HG02642 (cell line): ENCODE measurements around the gene SUN2.

Experiments
- ATAC-seq: cut with Tn5 transposase; IDR thresholded peaks from one replicate; pipeline ENCODE4 v1.9.1; 2021; ENCODE audit warnings: mild to moderate bottlenecking; ENCODE audit not compliant: unreplicated experiment, poor library complexity

The SUN2 gene

GRCh38 chr22:38782402-38783094 is 26.8 kb upstream of the SUN2 start:
- ATAC-seq = no peak

GRCh38 chr22:38781033-38781432 is 25.2 kb upstream of the SUN2 start:
- ATAC-seq = no peak

GRCh38 chr22:38777087-38777671 is 21.4 kb upstream of the SUN2 start:
- no peak for ATAC-seq

GRCh38 chr22:38776086-38776485 is 20.3 kb upstream of the SUN2 start:
- no peak for ATAC-seq

GRCh38 chr22:38775656-38776055 is 19.9 kb upstream of the SUN2 start:
- ATAC-seq = no peak

- no peak for ATAC-seq
These were observed 18.8 kb upstream of the SUN2 start for GRCh38 chr22:38774496-38775166.

- no peak for ATAC-seq
These were observed 17.7 kb upstream of the SUN2 start for GRCh38 chr22:38773363-38773946.

- no peak for ATAC-seq
These were observed 16.8 kb upstream of the SUN2 start for GRCh38 chr22:38772623-38772873.

GRCh38 chr22:38770257-38770949 is 14.6 kb upstream of the SUN2 start:
- ATAC-seq = no peak

- no peak for ATAC-seq
These were observed 12.2 kb upstream of the SUN2 start for GRCh38 chr22:38768036-38768435.

GRCh38 chr22:38767313-38767712 is 11.5 kb upstream of the SUN2 start:
- ATAC-seq = no peak

GRCh38 chr22:38766076-38766777 is 10.4 kb upstream of the SUN2 start:
- no peak for ATAC-seq

GRCh38 chr22:38762551-38762983 is 6.8 kb upstream of the SUN2 start:
- no peak for ATAC-seq

- no peak for ATAC-seq
These were observed 5.7 kb upstream of the SUN2 start for GRCh38 chr22:38761202-38762162.

- no peak for ATAC-seq
These were observed 4.8 kb upstream of the SUN2 start for GRCh38 chr22:38760477-38761201.

GRCh38 chr22:38759005-38759404 is 3.2 kb upstream of the SUN2 start:
- no peak for ATAC-seq

- no peak for ATAC-seq
These were observed 2.6 kb upstream of the SUN2 start for GRCh38 chr22:38758276-38758945.

GRCh38 chr22:38757464-38757757 is 1.6 kb upstream of the SUN2 start:
- ATAC-seq = no peak
